Esophagus muscularis mucosa (tissue), 3 donors: Measurements from ENCODE around the gene OR6K6.

Experiments
- CTCF ChIP-seq, 3 experiments: fragments of 200-600 bp in 2 of 3; fragments of 450-650 bp in 1 of 3; sonication (generic) in 2 of 3; IDR thresholded peaks; one replicate each; pipeline ENCODE4 v1.5.1; 2017 to 2019; ENCODE audit warnings: antibody characterized with exemption in 3 of 3, mild to moderate bottlenecking in 2 of 3, moderate library complexity in 1 of 3
- POLR2A ChIP-seq: fragments of 450-650 bp; IDR thresholded peaks from one replicate; pipeline ENCODE4 v1.6.1; 2017; ENCODE audit warnings: antibody characterized with exemption, moderate library complexity, mild to moderate bottlenecking, low read depth
- POLR2AphosphoS5 ChIP-seq, 2 donors: sonication (generic); formaldehyde crosslinking; IDR thresholded peaks; one replicate each; pipeline ENCODE4 v1.6.1; 2017; ENCODE audit warnings: antibody characterized with exemption in 2 of 2

- no peak for TF ChIP-seq CTCF (IDR thresholded peaks at IDR 0.05)
- no peak for TF ChIP-seq POLR2AphosphoS5 (IDR thresholded peaks at IDR 0.05)
- no peak for TF ChIP-seq POLR2A
Observed at GRCh38 chr1:158728510-158729225, 25.9 kb upstream of the OR6K6 start.
